GM23338 (cell line): ENCODE measurements around the gene ALMS1. TPM values are rescaled to one million over a fixed set of nuclear protein-coding genes. Genes with fewer than 3 reads are reported as not detected.

Experiments used
- ATAC-seq: fragments of 200-7000 bp; cut with Tn5 transposase; 3 replicates; pipeline ENCODE4 v1.9.1; 2020
- DNase-seq: peaks from one replicate; pipeline ENCODE4 v3.0.0-alpha.2; 2015; ENCODE audit warnings: low spot score
- H2AFZ ChIP-seq: fragments of 200-600 bp; sonication (generic); 2 replicates; pipeline ENCODE4 v1.8.0; 2016; ENCODE audit warnings: antibody characterized with exemption, mild to moderate bottlenecking, moderate library complexity
- H3F3A ChIP-seq: fragments of 200-600 bp; sonication (generic); replicated peaks from 2 replicates; pipeline ENCODE4 v1.8.0; 2017; ENCODE audit warnings: antibody characterized with exemption, mixed run types, low read depth
- H3K27ac ChIP-seq: fragments of 200-600 bp; sonication (generic); 2 replicates; pipeline ENCODE4 v1.6.1; 2016; ENCODE audit warnings: low read depth
- H3K27me3 ChIP-seq: fragments of 200-600 bp; sonication (generic); 2 replicates; pipeline ENCODE4 v1.8.0; 2016; ENCODE audit warnings: mild to moderate bottlenecking, mixed run types, moderate library complexity; ENCODE audit not compliant: insufficient read depth
- H3K36me3 ChIP-seq: fragments of 200-600 bp; sonication (generic); 2 replicates; pipeline ENCODE4 v1.8.0; 2016; ENCODE audit warnings: mild to moderate bottlenecking; ENCODE audit not compliant: insufficient read depth
- H3K4me1 ChIP-seq: fragments of 200-600 bp; sonication (generic); 2 replicates; pipeline ENCODE4 v1.8.0; 2016; ENCODE audit warnings: mild to moderate bottlenecking, moderate library complexity; ENCODE audit not compliant: insufficient read depth
- H3K4me2 ChIP-seq: fragments of 200-600 bp; sonication (generic); 2 replicates; pipeline ENCODE4 v1.7.1; 2017; ENCODE audit warnings: mixed run types
- H3K4me3 ChIP-seq: fragments of 200-600 bp; sonication (generic); 2 replicates; pipeline ENCODE4 v1.6.1; 2016; ENCODE audit warnings: mixed run types
- H3K79me2 ChIP-seq: fragments of 200-600 bp; sonication (generic); replicated peaks from 2 replicates; pipeline ENCODE4 v1.8.0; 2017; ENCODE audit warnings: mild to moderate bottlenecking; ENCODE audit not compliant: insufficient read depth
- H3K9me2 ChIP-seq: fragments of 200-600 bp; sonication (generic); 2 replicates; pipeline ENCODE4 v1.8.0; 2017; ENCODE audit not compliant: insufficient read depth
- H4K20me1 ChIP-seq: fragments of 200-600 bp; sonication (generic); replicated peaks from 2 replicates; pipeline ENCODE4 v1.8.0; 2017; ENCODE audit warnings: mild to moderate bottlenecking; ENCODE audit not compliant: insufficient read depth
- H3K27ac Mint-ChIP-seq: 2 replicates; pipeline ENCODE4 v1.8.0; 2020; ENCODE audit warnings: inconsistent platforms, mild to moderate bottlenecking, moderate library complexity, mixed read lengths
- H3K27me3 Mint-ChIP-seq: 3 replicates; pipeline ENCODE4 v1.8.0; 2022; ENCODE audit warnings: low read depth, mild to moderate bottlenecking, moderate library complexity, mixed read lengths, inconsistent platforms; ENCODE audit not compliant: insufficient read depth, poor library complexity
- H3K36me3 Mint-ChIP-seq: 3 replicates; pipeline ENCODE4 v1.8.0; 2021; ENCODE audit warnings: low read depth, mild to moderate bottlenecking, inconsistent platforms, moderate library complexity, mixed read lengths
- H3K4me1 Mint-ChIP-seq: 3 replicates; pipeline ENCODE4 v1.8.0; 2020; ENCODE audit warnings: mild to moderate bottlenecking, inconsistent platforms, mixed read lengths
- H3K4me3 Mint-ChIP-seq: 3 replicates; pipeline ENCODE4 v1.8.0; 2021; ENCODE audit warnings: moderate library complexity, mild to moderate bottlenecking, inconsistent platforms, mixed read lengths
- H3K9me3 Mint-ChIP-seq: 3 replicates; pipeline ENCODE4 v1.8.0; 2020; ENCODE audit warnings: moderate library complexity, mild to moderate bottlenecking, inconsistent platforms, mixed read lengths
- CTCF ChIP-seq, 2 experiments: fragments of 200-600 bp in 1 of 2; sonication (generic) in 1 of 2; conservative IDR thresholded peaks; 2 replicates each; pipeline versions ENCODE4 v1.5.1 to v1.6.1; 2016 to 2017; ENCODE audit warnings: antibody characterized with exemption in 2 of 2, low read depth in 2 of 2, mild to moderate bottlenecking in 2 of 2, moderate library complexity in 1 of 2
- EZH2 ChIP-seq: fragments of 200-600 bp; sonication (generic); IDR thresholded peaks from one replicate; pipeline ENCODE4 v1.8.0; 2017; ENCODE audit warnings: antibody characterized with exemption, mild to moderate bottlenecking, low read depth; ENCODE audit not compliant: unreplicated experiment
- EZH2phosphoT487 ChIP-seq: fragments of 200-600 bp; sonication (generic); IDR thresholded peaks from one replicate; pipeline ENCODE4 v1.8.1; 2018; ENCODE audit warnings: antibody characterized with exemption; ENCODE audit not compliant: unreplicated experiment
- NANOG ChIP-seq: IDR thresholded peaks from 2 replicates; pipeline ENCODE4 v1.6.1; 2016; ENCODE audit warnings: antibody characterized with exemption, borderline replicate concordance
- POLR2AphosphoS5 ChIP-seq: IDR thresholded peaks from 2 replicates; pipeline ENCODE4 v1.6.1; 2016; ENCODE audit warnings: antibody characterized with exemption, low read depth
- REST ChIP-seq: IDR thresholded peaks from one replicate; pipeline ENCODE4 v1.6.1; 2018; ENCODE audit warnings: antibody characterized with exemption; ENCODE audit not compliant: unreplicated experiment
- STAT1 ChIP-seq: IDR thresholded peaks from one replicate; pipeline ENCODE4 v1.6.1; 2016; ENCODE audit warnings: antibody characterized with exemption; ENCODE audit not compliant: unreplicated experiment
- ZNF114 ChIP-seq: fragments of 250-450 bp; sonication (Bioruptor Pico); IDR thresholded peaks from 2 replicates; pipeline ENCODE4 v1.5.0; 2020; ENCODE audit warnings: mild to moderate bottlenecking, moderate library complexity
- ZNF331 ChIP-seq: fragments of 250-450 bp; sonication (Bioruptor Pico); IDR thresholded peaks from 2 replicates; pipeline ENCODE4 v1.5.0; 2020; ENCODE audit warnings: low read depth, mild to moderate bottlenecking, moderate library complexity
- ZNF462 ChIP-seq: fragments of 250-450 bp; sonication (Bioruptor Pico); IDR thresholded peaks from 2 replicates; pipeline ENCODE4 v1.5.0; 2020; ENCODE audit warnings: mild to moderate bottlenecking, moderate library complexity
- polyA plus RNA-seq: library from polyadenylated mRNA; unstranded; fragments of >200 nt; fragmentation: Nextera tagmentation; extraction: Ambion mirVana; gene quantifications from 2 replicates; pipeline ENCODE4 v1.2.1, GENCODE V29; 2016
- total RNA-seq: library from RNA; depleted of rRNA; stranded (reverse); fragments of >200 nt; shearing (Covaris generic); gene quantifications from 2 replicates; pipeline ENCODE4 v1.2.3, GENCODE V29; 2014

ALMS1 gene
- total and polyA plus RNA-seq, 2 experiments from 2014 or later = 38.8 to 65.7 TPM

GRCh38 chr2:73408198-73408597 is 22.6 kb downstream of the ALMS1 start:
- no peaks in the 10 kb centered on the region for H3K27me3 ChIP-seq
- no peak overlapping the region for H3K4me3 ChIP-seq
- H3K9me2 ChIP-seq = no peaks in the 10 kb centered on the region
- H3K4me1 Mint-ChIP-seq = no peaks in the 10 kb centered on the region
- no peak overlapping the region for H3K4me3 Mint-ChIP-seq
- H3K27ac ChIP-seq = no peak overlapping the region
- H3K4me1 ChIP-seq = no peaks in the 10 kb centered on the region
- no peaks in the 10 kb centered on the region for H3F3A ChIP-seq
- no peaks in the 10 kb centered on the region for H3K27me3 Mint-ChIP-seq
- ATAC-seq (no peak), DNase-seq (no peak)
- H3K36me3 ChIP-seq = no peaks in the 10 kb centered on the region
- H3K79me2 ChIP-seq = peaks cover 82% of the 10 kb centered on the region
- H3K27ac Mint-ChIP-seq = no peak overlapping the region
- H3K36me3 Mint-ChIP-seq = peaks cover 12% of the 10 kb centered on the region
- H3K9me3 Mint-ChIP-seq = peaks cover 11% of the 10 kb centered on the region; the same call in 2 of the 3 replicates
- H2AFZ ChIP-seq = no peak overlapping the region
- peaks cover 21% of the 10 kb centered on the region for H4K20me1 ChIP-seq
- no peak overlapping the region for H3K4me2 ChIP-seq
- TF ChIP-seq NANOG (no peak), REST (no peak), STAT1 (no peak), EZH2phosphoT487 (no peak), POLR2AphosphoS5 (no peak), CTCF (conservative IDR thresholded peaks at IDR 0.05; ENCODE audit: low read depth in 2 of 2) (no peak), ZNF331 (no peak), ZNF462 (CRISPR knock-in tag) (no peak), ZNF114 (CRISPR knock-in tag) (no peak), EZH2 (no peak)
